Measurements from ENCODE around the gene FXYD4.

Gene FXYD4

GRCh38 chr10:43408331-43408709 is 36.9 kb downstream of the FXYD4 start:
- H3K4me3 ChIP-seq (ENCODE audit: low read depth, low read length): peak overlapping the region; percentile 87
- no peak for TF ChIP-seq CTCF (IDR thresholded peaks at IDR 0.05)
- no peaks in the 10 kb centered on the region for H3K4me1 ChIP-seq
- no peaks in the 10 kb centered on the region for H3K27me3 ChIP-seq (ENCODE audit: control insufficient read depth, insufficient read depth, low read length)
- H3K4me2 ChIP-seq (ENCODE audit: low read length): peak overlapping the region; percentile 78
- peak overlapping the region; percentile 98 for H2AFZ ChIP-seq
- H3K36me3 ChIP-seq (ENCODE audit: control insufficient read depth, insufficient read depth, low read length): no peaks in the 10 kb centered on the region
- peak overlapping the region; percentile 98 for H3K27ac ChIP-seq
- H3K79me2 ChIP-seq: peaks cover 29% of the 10 kb centered on the region
- peak overlapping the region; percentile 43 for H3K9ac ChIP-seq
- H3K9me3 ChIP-seq (ENCODE audit: control insufficient read depth, low read length): no peaks in the 10 kb centered on the region

GRCh38 chr10:43408710-43409384 is 37.4 kb downstream of the FXYD4 start, which contains the start of gene HNRNPF:
Gene HNRNPF (minus strand): TSS chr10:43409186. CDS start chr10:43387884, 21,302 bp downstream.
- H3K27ac ChIP-seq: peak within 1 kb of the TSS; percentile 98
- H3K4me3 ChIP-seq (ENCODE audit: low read depth, low read length): peak within 1 kb of the TSS; percentile 87
- H3K9me3 ChIP-seq (ENCODE audit: control insufficient read depth, low read length): no peaks in the 10 kb centered on the region
- H3K9ac ChIP-seq: peak within 1 kb of the TSS; percentile 85
- H3K4me1 ChIP-seq: no peaks in the 10 kb centered on the region
- H3K36me3 ChIP-seq (ENCODE audit: control insufficient read depth, insufficient read depth, low read length): no peaks in the 10 kb centered on the region
- H3K27me3 ChIP-seq (ENCODE audit: control insufficient read depth, insufficient read depth, low read length): no peaks in the 10 kb centered on the region
- peak within 1 kb of the TSS; percentile 78 for H3K4me2 ChIP-seq (ENCODE audit: low read length)
- peaks cover 24% of the 10 kb centered on the region for H3K79me2 ChIP-seq
- peak within 1 kb of the TSS; percentile 98 for H2AFZ ChIP-seq
- no peak for TF ChIP-seq CTCF (IDR thresholded peaks at IDR 0.05)

- H3K27ac ChIP-seq: peak overlapping the region; percentile 98
- H3K36me3 ChIP-seq (ENCODE audit: control insufficient read depth, insufficient read depth, low read length): no peaks in the 10 kb centered on the region
- no peaks in the 10 kb centered on the region for H3K27me3 ChIP-seq (ENCODE audit: control insufficient read depth, insufficient read depth, low read length)
- H3K9ac ChIP-seq: no peak overlapping the region
- H3K4me3 ChIP-seq (ENCODE audit: low read depth, low read length): peak overlapping the region; percentile 87
- H3K4me2 ChIP-seq (ENCODE audit: low read length): peak overlapping the region; percentile 78
- TF ChIP-seq CTCF (IDR thresholded peaks at IDR 0.05): no peak
- H3K9me3 ChIP-seq (ENCODE audit: control insufficient read depth, low read length): no peaks in the 10 kb centered on the region
- H3K79me2 ChIP-seq: peaks cover 19% of the 10 kb centered on the region
- no peaks in the 10 kb centered on the region for H3K4me1 ChIP-seq
- H2AFZ ChIP-seq: peak overlapping the region; percentile 98
Observed at GRCh38 chr10:43409385-43410109, 38.1 kb downstream of the FXYD4 start.

- H3K9me3 ChIP-seq (ENCODE audit: control insufficient read depth, low read length): no peaks in the 10 kb centered on the region
- peaks cover 13% of the 10 kb centered on the region for H3K79me2 ChIP-seq
- H2AFZ ChIP-seq: no peak overlapping the region
- H3K27ac ChIP-seq: no peak overlapping the region
- H3K9ac ChIP-seq: no peak overlapping the region
- H3K36me3 ChIP-seq (ENCODE audit: control insufficient read depth, insufficient read depth, low read length): no peaks in the 10 kb centered on the region
- no peaks in the 10 kb centered on the region for H3K4me1 ChIP-seq
- no peak overlapping the region for H3K4me3 ChIP-seq (ENCODE audit: low read depth, low read length)
- no peaks in the 10 kb centered on the region for H3K27me3 ChIP-seq (ENCODE audit: control insufficient read depth, insufficient read depth, low read length)
- H3K4me2 ChIP-seq (ENCODE audit: low read length): no peak overlapping the region
- TF ChIP-seq CTCF (IDR thresholded peaks at IDR 0.05): no peak
Observed at GRCh38 chr10:43410345-43410744, 38.9 kb downstream of the FXYD4 start.
